Mammary epithelial cell (primary cell): Measurements from ENCODE around the gene ARSG.

Experiments used
- CTCF ChIP-seq, 2 donors: IDR thresholded peaks in 1 of 2; conservative IDR thresholded peaks in 1 of 2; 2 replicates each; pipeline ENCODE4 v1.5.1; 2011 to 2012; ENCODE audit warnings: inconsistent platforms in 2 of 2, low read length in 2 of 2, mild to moderate bottlenecking in 2 of 2, control low read depth in 1 of 2, low read depth in 1 of 2; ENCODE audit not compliant: insufficient read depth in 1 of 2; ENCODE audit errors: extremely low read depth in 1 of 2
- EZH2 ChIP-seq: IDR thresholded peaks from 2 replicates; pipeline ENCODE4 v1.6.1; 2012; ENCODE audit warnings: low read length, inconsistent platforms, borderline replicate concordance

GRCh38 chr17:68322630-68323029, 31.3 kb downstream of the ARSG start:
- no peak for TF ChIP-seq CTCF (conservative IDR thresholded peaks at IDR 0.05 in 1 of 2, IDR thresholded peaks at IDR 0.05 in 1 of 2; ENCODE audit: extremely low read depth in 1 of 2, insufficient read depth in 1 of 2, low read depth in 1 of 2, low read length in 2 of 2)
- TF ChIP-seq EZH2 = no peak
